Brain microvascular endothelial cell (primary cell): Measurements from ENCODE around the gene PLXNB1.

Experiments used
- DNase-seq: peaks from one replicate; pipeline ENCODE4 v3.0.0-alpha.2; 2020
- H3K27ac ChIP-seq: fragments of 250-450 bp; sonication (Bioruptor Pico); 2 replicates; pipeline ENCODE4 v1.5.1; 2020; ENCODE audit warnings: mild to moderate bottlenecking, moderate library complexity
- H3K27me3 ChIP-seq: fragments of 250-450 bp; sonication (Bioruptor Pico); replicated peaks from 2 replicates; pipeline ENCODE4 v1.5.1; 2020; ENCODE audit warnings: mild to moderate bottlenecking
- H3K36me3 ChIP-seq: fragments of 250-450 bp; sonication (Bioruptor Pico); replicated peaks from 2 replicates; pipeline ENCODE4 v1.5.1; 2020; ENCODE audit warnings: mild to moderate bottlenecking
- H3K4me3 ChIP-seq: 2 replicates; pipeline ENCODE4 v1.5.1; 2011; ENCODE audit warnings: low read depth, mild to moderate bottlenecking, control low read depth, low read length, moderate library complexity
- CTCF ChIP-seq: IDR thresholded peaks from 2 replicates; pipeline ENCODE4 v1.5.1; 2011; ENCODE audit warnings: low read depth, mild to moderate bottlenecking, moderate library complexity, low read length, control low read depth, inconsistent platforms; ENCODE audit errors: missing control alignments
- in situ Hi-C: cut with HindIII; loops from 2 replicates; pipeline ENCODE4 v1.10.0; 2017; ENCODE audit warnings: low sequenced_read_pairs, low pct_ligation_motif_present

Gene PLXNB1

GRCh38 chr3:48367201-48367600 lies 62.7 kb downstream of the PLXNB1 start:
- H3K36me3 ChIP-seq: no peaks in the 10 kb centered on the region
- no peak for DNase-seq
- in situ Hi-C loops: no loop called here
- no peak overlapping the region for H3K4me3 ChIP-seq
- H3K27ac ChIP-seq: no peak overlapping the region
- TF ChIP-seq CTCF: no peak
- no peaks in the 10 kb centered on the region for H3K27me3 ChIP-seq

GRCh38 chr3:48364840-48365239 lies 65.0 kb downstream of the PLXNB1 start:
- Histone ChIP-seq H3K4me3 (no peak overlapping the region), H3K27me3 (no peaks in the 10 kb centered on the region), H3K36me3 (no peaks in the 10 kb centered on the region), H3K27ac (no peak overlapping the region)
- TF ChIP-seq CTCF: no peak
- in situ Hi-C loops: no loop called here
- no peak for DNase-seq

GRCh38 chr3:48361928-48362327 lies 68.0 kb downstream of the PLXNB1 start:
- in situ Hi-C loops: no loop called here
- no peak for TF ChIP-seq CTCF
- H3K27ac ChIP-seq: no peak overlapping the region

GRCh38 chr3:48356419-48356818 lies 73.5 kb downstream of the PLXNB1 start:
- no peaks in the 10 kb centered on the region for H3K36me3 ChIP-seq
- no peak overlapping the region for H3K4me3 ChIP-seq
- H3K27me3 ChIP-seq: no peaks in the 10 kb centered on the region
- in situ Hi-C loops: no loop called here
- DNase-seq: no peak
- H3K27ac ChIP-seq: no peak overlapping the region
- no peak for TF ChIP-seq CTCF

More at GRCh38 chr3:48361928-48362327, 68.0 kb downstream of the PLXNB1 start:
- DNase-seq: no peak
- no peaks in the 10 kb centered on the region for H3K27me3 ChIP-seq
- H3K4me3 ChIP-seq: no peak overlapping the region
- H3K36me3 ChIP-seq: no peaks in the 10 kb centered on the region

GRCh38 chr3:48353987-48354386 lies 75.9 kb downstream of the PLXNB1 start:
- no peaks in the 10 kb centered on the region for H3K36me3 ChIP-seq
- no peak for DNase-seq
- H3K4me3 ChIP-seq: no peak overlapping the region
- in situ Hi-C loops: no loop called here
- TF ChIP-seq CTCF: no peak
- H3K27ac ChIP-seq: no peak overlapping the region
- H3K27me3 ChIP-seq: no peaks in the 10 kb centered on the region
